Lower leg skin (tissue), 3 donors: ENCODE measurements around the gene COMP.

ENCODE experiments used
- POLR2A ChIP-seq, 2 donors: fragments of 450-650 bp; IDR thresholded peaks; one replicate each; pipeline ENCODE4 v1.6.1; 2016 to 2017; ENCODE audit warnings: antibody characterized with exemption in 2 of 2, mild to moderate bottlenecking in 1 of 2, moderate library complexity in 1 of 2
- TF ChIP-seq, protein P1 (sequence below), 3 donors: fragments of 450-650 bp; IDR thresholded peaks; one replicate each; pipeline ENCODE4 v1.5.1; 2016; ENCODE audit warnings: antibody characterized with exemption in 3 of 3, mild to moderate bottlenecking in 3 of 3, moderate library complexity in 2 of 3

DNA sequence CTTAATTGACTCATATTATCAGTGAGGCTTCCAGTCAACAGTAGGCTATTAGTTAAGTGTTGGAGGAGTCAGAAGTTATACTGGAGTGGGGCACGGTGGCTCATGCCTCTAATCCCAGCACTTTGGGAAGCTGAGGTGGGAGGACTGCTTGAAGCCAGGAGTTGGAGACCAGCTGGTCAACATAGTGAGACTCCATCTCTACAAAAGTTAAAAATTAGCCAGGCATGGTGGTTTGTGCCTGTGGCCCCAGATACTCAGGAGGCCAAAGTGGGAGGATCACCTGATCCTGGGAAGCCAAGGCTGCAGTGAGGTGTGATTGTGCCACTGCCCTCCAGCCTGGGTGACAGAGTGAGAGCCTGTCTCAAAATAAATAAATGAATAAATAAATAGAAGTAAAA, 53.2 kb downstream of the COMP start:
- TF ChIP-seq, protein P1, sequence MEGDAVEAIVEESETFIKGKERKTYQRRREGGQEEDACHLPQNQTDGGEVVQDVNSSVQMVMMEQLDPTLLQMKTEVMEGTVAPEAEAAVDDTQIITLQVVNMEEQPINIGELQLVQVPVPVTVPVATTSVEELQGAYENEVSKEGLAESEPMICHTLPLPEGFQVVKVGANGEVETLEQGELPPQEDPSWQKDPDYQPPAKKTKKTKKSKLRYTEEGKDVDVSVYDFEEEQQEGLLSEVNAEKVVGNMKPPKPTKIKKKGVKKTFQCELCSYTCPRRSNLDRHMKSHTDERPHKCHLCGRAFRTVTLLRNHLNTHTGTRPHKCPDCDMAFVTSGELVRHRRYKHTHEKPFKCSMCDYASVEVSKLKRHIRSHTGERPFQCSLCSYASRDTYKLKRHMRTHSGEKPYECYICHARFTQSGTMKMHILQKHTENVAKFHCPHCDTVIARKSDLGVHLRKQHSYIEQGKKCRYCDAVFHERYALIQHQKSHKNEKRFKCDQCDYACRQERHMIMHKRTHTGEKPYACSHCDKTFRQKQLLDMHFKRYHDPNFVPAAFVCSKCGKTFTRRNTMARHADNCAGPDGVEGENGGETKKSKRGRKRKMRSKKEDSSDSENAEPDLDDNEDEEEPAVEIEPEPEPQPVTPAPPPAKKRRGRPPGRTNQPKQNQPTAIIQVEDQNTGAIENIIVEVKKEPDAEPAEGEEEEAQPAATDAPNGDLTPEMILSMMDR (IDR thresholded peaks at IDR 0.05), result no peak
- TF ChIP-seq POLR2A (IDR thresholded peaks at IDR 0.05), result no peak
